KOPT-K1 (cell line): Measurements from ENCODE around the gene CACNA1S.

Source experiments
- H3K27ac ChIP-seq: fragments of 200-600 bp; sonication (generic); 2 replicates; pipeline ENCODE4 v1.5.1; 2016; ENCODE audit warnings: antibody characterized with exemption, mild to moderate bottlenecking, low read depth, low read length; ENCODE audit not compliant: poor library complexity, severe bottlenecking
- H3K36me3 ChIP-seq: fragments of 200-600 bp; sonication (generic); 2 replicates; pipeline ENCODE4 v1.5.1; 2017; ENCODE audit warnings: antibody characterized with exemption, mild to moderate bottlenecking, low read length, moderate library complexity; ENCODE audit not compliant: insufficient read depth
- H3K9me3 ChIP-seq: fragments of 200-600 bp; sonication (generic); 2 replicates; pipeline ENCODE4 v1.5.1; 2017; ENCODE audit warnings: antibody characterized with exemption, low read length, mild to moderate bottlenecking; ENCODE audit not compliant: insufficient read depth, poor library complexity, severe bottlenecking

CACNA1S gene

GRCh38 chr1:201060586-201060985 lies 51.6 kb downstream of the CACNA1S start:
- Histone ChIP-seq H3K36me3 (no peaks in the 10 kb centered on the region), H3K9me3 (no peaks in the 10 kb centered on the region), H3K27ac (no peak overlapping the region)

- no peak overlapping the region for H3K27ac ChIP-seq
- no peaks in the 10 kb centered on the region for H3K9me3 ChIP-seq
- no peaks in the 10 kb centered on the region for H3K36me3 ChIP-seq
These were observed 52.2 kb downstream of the CACNA1S start for GRCh38 chr1:201059871-201060555.

- Histone ChIP-seq H3K9me3 (no peaks in the 10 kb centered on the region), H3K27ac (no peak overlapping the region)
These were observed 52.8 kb downstream of the CACNA1S start for GRCh38 chr1:201059401-201059800.

GRCh38 chr1:201054091-201054543 lies 58.1 kb downstream of the CACNA1S start:
- H3K27ac ChIP-seq, result no peak overlapping the region
- H3K9me3 ChIP-seq, result no peaks in the 10 kb centered on the region
- no peaks in the 10 kb centered on the region for H3K36me3 ChIP-seq

More at GRCh38 chr1:201059401-201059800, 52.8 kb downstream of the CACNA1S start:
- H3K36me3 ChIP-seq, result no peaks in the 10 kb centered on the region

- Histone ChIP-seq H3K9me3 (no peaks in the 10 kb centered on the region), H3K27ac (no peak overlapping the region), H3K36me3 (no peaks in the 10 kb centered on the region)
These were observed 58.9 kb downstream of the CACNA1S start for GRCh38 chr1:201053155-201053860.

- H3K27ac ChIP-seq, result no peak overlapping the region
- H3K9me3 ChIP-seq, result no peaks in the 10 kb centered on the region
- H3K36me3 ChIP-seq, result no peaks in the 10 kb centered on the region
These were observed 60.8 kb downstream of the CACNA1S start for GRCh38 chr1:201051399-201051798.

- no peaks in the 10 kb centered on the region for H3K9me3 ChIP-seq
- H3K27ac ChIP-seq, result no peak overlapping the region
- H3K36me3 ChIP-seq, result no peaks in the 10 kb centered on the region
These were observed 61.5 kb downstream of the CACNA1S start for GRCh38 chr1:201050515-201051277.

- H3K36me3 ChIP-seq, result no peaks in the 10 kb centered on the region
- no peak overlapping the region for H3K27ac ChIP-seq
- no peaks in the 10 kb centered on the region for H3K9me3 ChIP-seq
These were observed 62.9 kb downstream of the CACNA1S start for GRCh38 chr1:201049248-201049831.

- Histone ChIP-seq H3K27ac (no peak overlapping the region), H3K9me3 (no peaks in the 10 kb centered on the region), H3K36me3 (no peaks in the 10 kb centered on the region)
These were observed 63.7 kb downstream of the CACNA1S start for GRCh38 chr1:201048521-201048920.

- no peak overlapping the region for H3K27ac ChIP-seq
- no peaks in the 10 kb centered on the region for H3K36me3 ChIP-seq
- no peaks in the 10 kb centered on the region for H3K9me3 ChIP-seq
These were observed 68.1 kb downstream of the CACNA1S start for GRCh38 chr1:201044119-201044518.

GRCh38 chr1:201042779-201043461 lies 69.3 kb downstream of the CACNA1S start:
- Histone ChIP-seq H3K36me3 (no peaks in the 10 kb centered on the region), H3K9me3 (no peaks in the 10 kb centered on the region), H3K27ac (no peak overlapping the region)

GRCh38 chr1:201041011-201041410 lies 71.2 kb downstream of the CACNA1S start:
- Histone ChIP-seq H3K9me3 (no peaks in the 10 kb centered on the region), H3K27ac (no peak overlapping the region)

GRCh38 chr1:201039876-201040275 lies 72.3 kb downstream of the CACNA1S start:
- no peaks in the 10 kb centered on the region for H3K9me3 ChIP-seq
- H3K36me3 ChIP-seq, result no peaks in the 10 kb centered on the region
- H3K27ac ChIP-seq, result no peak overlapping the region

More at GRCh38 chr1:201041011-201041410, 71.2 kb downstream of the CACNA1S start:
- H3K36me3 ChIP-seq, result no peaks in the 10 kb centered on the region

GRCh38 chr1:201039418-201039817 lies 72.8 kb downstream of the CACNA1S start:
- H3K27ac ChIP-seq, result no peak overlapping the region
- H3K9me3 ChIP-seq, result no peaks in the 10 kb centered on the region
- H3K36me3 ChIP-seq, result no peaks in the 10 kb centered on the region
